ENCODE measurements around the gene COMMD7.
"Not testable (repeated sequence)": the region's sequence is repeated elsewhere in the genome, so short reads cannot be mapped to it uniquely, and the experiment has no call there.

The COMMD7 gene

DNA sequence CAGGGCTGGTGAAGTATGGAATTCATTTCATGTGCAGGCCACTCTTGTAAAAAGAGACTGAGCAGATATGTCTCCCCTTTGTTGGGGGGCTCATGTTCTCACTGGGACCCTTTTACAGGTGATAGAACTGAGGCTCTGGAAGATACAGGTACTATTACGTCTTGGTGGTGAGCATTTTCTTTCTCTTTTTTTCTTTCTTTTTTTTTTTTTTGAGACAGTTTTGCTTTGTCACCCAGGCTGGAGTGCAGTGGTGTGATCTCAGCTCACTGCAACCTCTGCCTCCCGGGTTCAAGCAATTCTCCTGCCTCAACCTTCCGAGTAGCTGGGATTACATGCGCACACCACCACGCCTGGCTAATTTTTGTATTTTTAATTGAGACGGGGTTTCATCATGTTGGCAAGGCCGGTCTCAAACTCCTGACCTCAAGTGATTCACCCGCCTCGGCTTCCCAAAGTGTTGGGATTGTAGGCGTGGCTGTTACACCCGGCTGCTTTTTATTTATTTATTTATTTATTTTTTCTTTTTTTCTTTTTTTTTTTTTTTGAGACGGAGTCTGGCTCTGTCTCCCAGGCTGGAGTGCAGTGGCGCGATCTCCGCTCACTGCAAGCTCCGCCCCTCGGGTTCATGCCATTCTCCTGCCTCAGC, 22.1 kb upstream of the COMMD7 start:
- DNase-seq: not testable (repeated sequence)

DNA sequence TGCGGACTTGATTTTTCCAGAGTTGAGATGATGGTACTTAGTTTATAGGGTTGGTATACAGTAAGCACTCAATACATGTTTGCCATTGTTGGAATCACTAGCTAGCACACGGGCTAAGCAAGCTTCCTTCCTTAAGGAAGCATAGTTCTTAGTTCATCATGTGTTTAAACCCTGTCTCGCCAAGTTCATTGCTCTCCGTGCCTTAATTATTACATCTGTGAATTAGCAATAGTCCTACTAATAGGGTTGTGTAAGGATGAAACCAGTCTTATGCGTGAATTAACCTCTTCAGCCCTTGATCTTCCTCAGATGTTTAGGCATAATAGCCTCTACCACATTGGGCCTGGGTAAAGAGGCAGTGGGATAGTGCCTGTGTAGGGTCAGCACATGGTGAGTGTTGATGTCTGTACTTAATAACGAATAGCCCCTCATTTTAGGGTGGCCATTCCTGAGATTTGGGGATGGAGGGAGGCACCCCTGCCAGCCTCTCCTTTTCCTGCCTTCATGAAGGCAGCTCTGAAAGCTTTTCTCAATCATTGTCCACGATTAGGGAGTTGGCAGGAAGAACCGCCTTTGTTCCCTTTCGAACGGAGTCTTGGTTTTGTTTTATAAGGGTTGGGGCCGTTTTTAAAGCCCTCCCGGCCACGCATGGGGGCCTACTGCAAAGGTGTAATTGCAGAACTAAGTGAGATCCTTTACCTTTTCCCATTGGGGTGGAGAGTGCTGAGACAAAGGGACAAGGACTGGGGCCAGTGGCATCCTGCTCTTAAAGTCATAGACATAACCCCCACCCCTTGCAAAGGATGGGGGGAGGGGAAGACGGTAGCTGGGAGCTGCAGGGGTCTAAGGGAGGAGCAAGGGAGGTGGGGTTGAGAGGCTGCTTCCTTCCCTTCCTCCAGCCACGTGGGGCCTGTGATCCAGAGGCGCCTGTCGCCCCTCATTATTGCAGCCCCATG, 21.0 kb upstream of the COMMD7 start:
- DNase-seq: no peak

DNA sequence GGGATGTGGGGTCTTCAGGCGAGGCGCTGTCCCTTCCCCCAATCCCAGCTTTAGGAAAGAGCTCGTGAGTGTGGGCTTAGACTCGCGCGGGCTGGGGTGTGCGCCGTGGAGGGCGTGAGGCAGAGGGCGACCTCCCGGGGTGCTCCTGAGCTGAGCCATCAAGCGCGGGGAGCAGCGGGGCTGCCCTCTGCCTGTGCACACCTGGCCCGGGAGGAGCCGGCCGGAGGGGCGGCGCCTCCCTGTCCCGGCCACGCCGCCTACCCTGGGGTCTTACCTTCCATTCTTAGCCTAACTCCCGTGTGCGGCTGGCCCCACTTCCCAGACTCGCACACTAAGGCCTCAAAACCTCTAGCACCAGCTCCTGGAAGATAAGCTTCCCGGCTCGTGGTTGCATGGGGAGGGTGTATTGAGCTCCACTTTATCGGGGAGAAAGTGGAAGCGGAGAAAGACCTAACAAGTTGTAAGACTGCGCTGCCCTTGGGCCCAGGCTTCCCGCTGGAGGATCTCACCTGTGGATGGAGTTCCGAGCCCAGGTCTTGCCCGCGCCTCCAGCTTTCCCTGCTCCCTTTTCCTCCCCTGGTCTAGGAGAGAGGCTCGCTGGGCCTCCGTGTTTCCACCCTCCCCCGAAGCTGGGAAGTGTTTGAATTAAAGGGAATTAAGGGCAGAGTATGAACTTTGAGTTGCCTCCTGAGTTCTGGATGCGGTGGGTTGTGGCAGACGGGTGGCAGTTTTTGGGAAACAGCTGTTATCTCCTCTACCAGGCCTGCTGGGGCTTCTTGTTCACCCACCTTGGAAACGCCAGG, 20.1 kb upstream of the COMMD7 start:
- no peak for DNase-seq

DNA sequence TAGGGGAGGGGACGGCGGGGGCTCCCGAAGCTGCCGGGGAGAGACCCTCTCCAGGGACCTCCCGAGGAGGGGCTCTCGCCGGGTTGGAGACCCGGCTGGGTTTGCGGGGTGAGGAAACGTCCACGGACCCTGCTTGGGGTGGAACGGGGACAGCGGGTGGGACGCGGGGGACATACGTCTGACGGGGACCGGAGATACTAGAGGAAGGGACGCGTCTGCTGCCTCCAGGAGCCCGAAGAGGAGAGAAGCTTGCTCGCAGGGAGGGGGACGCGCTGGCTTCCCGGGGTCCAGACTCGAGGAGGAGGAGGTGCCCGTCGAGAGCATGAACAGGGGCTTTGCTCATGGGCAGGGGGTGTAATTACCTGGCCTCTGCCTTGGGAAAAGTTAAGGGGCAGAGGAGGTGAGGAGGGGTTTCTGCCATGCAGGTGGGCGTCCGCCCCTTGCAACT, 19.5 kb upstream of the COMMD7 start:
- DNase-seq: no peak

DNA sequence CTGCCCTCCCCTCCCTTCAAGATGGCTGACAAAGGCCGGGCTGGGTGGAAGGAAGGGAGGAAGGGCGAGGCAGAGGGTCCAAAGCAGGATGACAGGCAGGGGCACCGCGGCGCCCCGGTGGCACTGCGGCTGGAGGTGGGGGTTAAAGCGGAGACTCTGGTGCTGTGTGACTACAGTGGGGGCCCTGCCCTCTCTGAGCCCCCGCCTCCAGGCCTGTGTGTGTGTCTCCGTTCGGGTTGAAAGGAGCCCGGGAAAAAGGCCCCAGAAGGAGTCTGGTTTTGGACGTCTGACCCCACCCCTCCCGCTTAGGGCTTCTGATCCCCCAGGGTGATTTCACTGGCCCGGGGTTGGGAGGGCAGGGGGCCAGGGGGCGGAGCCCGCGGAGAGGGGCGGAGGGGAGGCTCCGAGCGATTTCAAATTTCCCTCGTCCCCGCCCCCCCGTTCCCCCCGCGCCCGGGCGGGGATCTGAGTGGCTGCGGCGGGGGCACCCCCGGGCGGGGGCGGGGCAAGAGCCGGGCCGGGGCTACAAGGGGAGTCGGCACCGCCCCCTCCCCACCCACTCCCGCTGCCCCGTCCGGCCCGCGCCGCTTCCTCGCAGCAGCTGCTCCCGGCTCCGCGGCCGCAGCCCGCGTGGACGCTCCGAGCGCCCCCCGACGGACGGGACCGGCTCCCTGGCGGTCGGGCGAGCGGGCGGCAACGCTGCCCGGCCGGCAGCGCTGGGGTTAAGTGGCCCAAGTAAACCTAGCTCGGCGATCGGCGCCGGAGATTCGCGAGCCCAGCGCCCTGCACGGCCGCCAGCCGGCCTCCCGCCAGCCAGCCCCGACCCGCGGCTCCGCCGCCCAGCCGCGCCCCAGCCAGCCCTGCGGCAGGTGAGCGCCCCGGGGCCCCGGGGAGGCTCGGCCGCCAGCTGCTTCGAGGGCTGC, 18.8 kb upstream of the COMMD7 start, which contains the start of gene DNMT3B:
TSS of gene DNMT3B (plus strand) at position 555 of the 923 bp plus-strand sequence. CDS start 17,939 bp downstream, outside the sequence.
- peak; percentile 68 to 78 for DNase-seq

DNA sequence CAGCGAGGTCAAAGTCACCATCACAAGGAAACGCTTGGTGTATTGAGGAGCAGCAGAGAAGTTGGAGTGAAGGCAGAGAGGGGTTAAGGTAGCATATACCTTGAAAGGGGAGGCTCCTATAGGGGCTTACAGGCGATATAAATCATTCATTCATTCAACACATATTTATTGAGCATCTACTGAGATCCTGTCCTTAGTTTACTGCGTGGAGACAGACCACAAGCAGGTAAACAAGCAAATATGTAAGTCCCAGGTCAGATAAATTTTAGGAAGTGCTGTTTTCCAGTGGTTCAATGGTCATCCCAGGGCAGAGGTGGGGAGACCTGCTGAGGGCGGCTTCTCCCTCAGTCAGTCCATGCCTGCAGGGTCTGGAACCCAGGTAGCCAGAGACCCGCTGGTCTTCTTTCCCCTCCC, 18.2 kb upstream of the COMMD7 start:
- DNase-seq: no peak

DNA sequence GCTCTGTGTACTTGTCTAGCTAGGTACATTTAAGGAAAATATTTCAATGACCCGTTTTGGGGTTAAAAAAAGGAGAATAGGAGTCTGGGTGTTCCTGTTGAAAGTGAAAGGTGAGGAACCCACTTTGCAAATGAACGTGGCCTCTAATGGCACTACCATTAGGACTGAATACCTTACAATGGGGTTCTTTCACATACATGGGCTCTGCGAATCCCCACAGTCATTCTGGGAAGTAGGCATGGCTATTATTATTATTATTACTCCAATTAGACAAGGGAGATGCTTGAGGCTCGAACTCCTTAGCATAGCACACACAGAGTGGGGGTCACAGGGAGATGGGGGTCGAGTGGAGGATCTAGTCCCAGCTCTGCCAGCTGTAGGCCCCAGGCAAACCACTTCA, 12.9 kb upstream of the COMMD7 start:
- no peak for DNase-seq

DNA sequence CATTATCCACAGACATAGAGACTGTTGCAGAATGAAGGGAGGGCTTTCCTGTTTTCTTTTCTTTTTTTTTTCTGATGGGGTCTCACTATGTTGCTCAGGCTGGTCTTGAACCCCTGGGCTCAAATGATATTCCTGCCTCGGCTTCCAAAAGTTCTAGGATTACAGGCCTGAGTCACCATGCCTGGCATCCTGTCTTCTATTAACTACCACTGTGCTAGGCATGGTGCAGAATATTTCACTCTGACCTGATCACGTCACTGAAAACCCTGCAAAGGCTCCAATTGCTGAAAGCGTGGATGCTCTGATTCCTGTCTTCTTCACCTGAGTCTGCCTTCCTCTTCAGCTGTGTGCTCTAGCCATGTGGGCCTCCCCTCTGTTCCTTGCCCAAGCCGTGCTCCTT, 10.5 kb upstream of the COMMD7 start:
- DNase-seq: no peak

DNA sequence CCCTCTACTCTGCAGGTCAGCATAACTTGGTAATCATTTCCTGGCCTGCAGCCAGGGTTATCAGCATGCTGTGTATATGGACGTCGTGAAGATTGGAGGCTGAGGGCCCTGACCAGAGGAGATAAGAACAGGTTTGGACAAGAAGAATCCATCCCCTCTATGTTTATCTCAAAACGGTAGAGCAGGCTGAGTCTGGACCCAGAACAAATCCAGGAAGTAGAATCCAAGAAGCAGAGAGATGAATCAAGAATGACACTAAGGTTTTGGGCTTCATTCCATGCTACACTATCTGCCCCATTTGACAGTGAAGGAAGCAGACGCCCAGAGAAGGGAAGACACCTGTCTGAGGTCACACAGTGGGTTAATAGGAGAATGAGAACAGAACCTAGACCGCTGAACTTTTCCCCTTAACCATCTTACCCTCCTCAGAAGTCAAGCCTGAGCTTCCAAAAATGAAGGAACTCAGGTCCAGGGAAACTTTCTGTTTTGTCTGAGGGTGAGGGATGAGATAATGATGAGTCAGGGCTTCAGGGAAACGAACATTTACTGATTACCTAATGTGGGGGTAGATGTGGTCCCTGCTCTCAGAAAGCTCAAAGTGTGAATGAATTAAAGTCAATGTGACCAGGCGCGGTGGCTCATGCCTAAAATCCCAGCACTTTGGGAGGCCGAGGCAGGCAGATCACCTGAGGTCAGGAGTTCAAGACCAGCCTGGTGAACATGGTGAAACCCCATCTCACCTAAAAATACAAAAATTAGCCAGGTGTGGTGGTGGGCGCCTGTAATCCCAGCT, 9.4 kb upstream of the COMMD7 start:
- no peak for DNase-seq

DNA sequence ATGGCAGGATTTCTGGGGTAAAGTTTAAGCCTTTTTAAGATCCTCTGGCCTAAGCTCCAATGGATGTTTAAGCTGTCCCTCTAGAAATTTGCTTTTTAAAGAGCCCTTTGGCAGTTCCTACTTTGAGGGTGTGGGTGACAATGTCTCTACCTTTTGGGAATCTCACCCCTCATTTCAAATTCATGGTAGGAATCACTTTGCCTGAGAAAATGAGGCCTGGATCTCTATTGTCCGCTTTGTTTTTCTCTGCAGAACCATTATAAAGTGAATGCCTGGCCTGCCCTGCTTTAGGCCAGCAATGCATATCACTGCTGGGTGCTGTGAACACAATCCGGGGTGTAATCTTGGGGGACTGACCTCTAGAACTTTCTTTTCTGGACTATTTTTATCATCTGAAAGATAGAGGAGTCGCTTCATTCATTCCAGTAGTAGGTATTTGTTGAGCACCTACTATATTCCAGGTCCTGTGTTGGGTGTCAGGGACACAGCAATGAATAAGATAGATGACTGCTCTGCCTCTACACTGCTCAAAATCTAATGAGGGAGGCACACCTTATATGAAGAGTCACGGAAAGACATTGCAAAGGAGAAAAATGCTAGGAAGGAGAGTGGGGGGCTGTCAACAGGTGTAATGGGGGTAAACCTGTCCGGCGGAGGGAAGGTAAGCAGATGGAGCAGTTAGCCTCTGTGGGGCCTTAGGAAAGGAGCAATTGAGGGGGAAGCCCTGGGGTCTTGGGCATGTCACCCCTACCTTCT, 8.6 kb upstream of the COMMD7 start:
- no peak for DNase-seq

DNA sequence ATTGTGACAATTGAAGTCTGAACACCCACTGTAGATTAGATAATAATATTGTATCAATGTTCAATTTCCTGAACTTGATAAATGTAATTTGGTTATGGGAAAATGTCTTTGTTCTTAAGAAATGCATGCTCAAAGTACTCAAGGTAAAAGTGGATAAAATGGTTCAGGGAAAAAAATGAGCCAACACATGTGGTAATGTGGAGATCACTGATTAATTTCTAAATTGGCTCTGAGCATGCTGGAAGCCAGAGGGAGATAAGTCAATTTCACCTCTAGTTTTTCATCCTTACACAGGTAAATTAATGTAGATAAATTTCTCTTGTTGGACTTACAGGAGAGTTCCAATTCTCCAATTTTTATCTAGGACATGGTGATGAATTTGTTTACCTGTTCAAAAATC, 8.0 kb upstream of the COMMD7 start:
- DNase-seq: no peak

DNA sequence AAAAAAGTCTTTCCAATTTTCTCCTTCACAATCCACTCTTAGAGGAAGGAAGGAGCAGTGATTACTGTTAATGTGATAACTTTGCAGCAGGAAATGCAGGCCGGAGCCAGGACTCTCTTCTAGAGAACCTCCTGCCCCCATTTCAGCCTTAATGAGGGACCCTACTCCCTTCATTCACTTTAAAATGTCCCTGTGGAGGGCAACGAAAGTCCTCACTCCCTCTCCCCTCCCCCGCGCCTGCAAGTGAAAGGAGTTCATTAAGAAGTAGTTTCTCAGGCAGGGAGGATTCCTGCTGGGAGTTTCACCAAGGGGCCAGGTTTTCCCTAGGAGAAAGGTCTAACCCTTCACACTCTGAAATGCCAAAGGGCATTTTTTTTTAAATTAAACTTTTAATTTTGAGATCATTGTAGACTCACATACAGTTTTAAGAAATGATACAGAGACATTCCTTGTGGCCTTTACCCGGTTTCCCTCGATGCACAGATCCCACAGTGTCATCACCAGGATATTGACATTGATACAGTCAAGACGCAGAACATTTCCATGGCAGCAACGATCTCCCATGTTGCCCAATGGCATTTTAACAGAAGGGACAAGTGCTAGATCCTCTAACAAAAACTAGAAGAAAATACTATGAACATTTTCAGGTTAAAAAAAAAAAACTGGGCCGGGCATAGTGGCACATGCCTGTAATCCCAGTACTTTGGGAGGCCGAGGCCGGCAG, 6.8 kb upstream of the COMMD7 start:
- no peak for DNase-seq

DNA sequence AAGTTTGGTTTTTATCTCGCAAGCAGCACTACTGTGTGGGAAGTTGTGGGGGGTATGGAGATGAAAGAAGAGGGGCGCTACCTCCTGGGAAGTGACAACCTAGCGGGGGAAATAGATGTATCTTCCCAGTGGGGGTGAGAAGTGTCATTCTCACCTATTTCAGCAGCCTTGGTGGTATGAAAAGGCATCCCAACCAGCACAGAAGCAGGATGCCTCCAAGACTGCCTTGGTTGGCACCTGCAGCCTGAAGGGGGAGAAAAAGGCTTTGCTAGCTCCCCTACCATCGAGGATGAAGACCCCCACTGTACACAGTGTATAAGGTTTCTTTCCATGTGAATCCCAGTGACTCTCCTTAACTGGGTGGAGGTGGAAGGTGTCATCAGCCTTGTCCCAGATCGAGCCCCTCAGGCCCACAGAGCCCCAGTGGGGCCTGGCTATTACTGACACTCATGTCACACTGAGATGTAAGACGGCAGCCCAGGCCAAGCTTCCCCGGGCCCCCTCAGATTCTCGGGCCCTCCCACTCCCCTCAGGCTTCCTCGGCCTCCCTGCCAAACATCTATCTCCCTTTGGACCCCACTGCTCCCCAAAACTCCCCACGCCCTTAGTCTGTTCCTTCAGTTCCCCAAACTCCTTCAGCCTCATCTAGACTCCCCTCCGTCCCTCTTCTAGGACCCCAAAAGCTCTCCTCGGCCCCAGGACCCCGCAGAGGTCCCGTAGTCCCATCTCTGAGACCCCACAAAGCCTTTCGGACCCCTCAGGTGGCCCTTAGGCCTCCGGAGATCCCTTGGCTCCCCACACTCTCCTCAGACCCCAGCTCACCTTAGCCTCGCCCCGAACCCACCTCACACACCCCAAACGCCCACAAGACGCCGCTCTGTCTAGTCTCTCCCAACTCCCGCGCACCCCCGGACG, 688 bp downstream of the COMMD7 start:
- DNase-seq: no peak

DNA sequence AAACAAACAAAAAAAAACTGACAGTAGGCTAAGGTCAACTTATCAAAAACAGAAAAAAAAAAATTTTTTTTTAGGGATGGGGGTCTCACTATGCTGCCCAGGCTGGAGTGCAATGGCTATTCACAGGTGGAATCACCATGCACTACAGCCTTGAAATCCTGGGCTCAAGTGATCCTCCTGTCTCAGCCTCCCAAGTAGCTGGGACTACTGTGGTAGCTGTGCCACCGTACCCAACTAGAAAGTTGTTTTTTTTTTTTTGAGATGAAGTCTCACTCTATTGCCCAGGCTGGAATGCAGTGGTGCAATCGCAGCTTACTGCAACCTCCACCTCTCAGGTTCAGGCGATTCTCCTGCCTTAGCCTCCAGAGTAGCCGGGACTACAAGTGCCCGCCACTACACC, 2.1 kb downstream of the COMMD7 start:
- no peak for DNase-seq

DNA sequence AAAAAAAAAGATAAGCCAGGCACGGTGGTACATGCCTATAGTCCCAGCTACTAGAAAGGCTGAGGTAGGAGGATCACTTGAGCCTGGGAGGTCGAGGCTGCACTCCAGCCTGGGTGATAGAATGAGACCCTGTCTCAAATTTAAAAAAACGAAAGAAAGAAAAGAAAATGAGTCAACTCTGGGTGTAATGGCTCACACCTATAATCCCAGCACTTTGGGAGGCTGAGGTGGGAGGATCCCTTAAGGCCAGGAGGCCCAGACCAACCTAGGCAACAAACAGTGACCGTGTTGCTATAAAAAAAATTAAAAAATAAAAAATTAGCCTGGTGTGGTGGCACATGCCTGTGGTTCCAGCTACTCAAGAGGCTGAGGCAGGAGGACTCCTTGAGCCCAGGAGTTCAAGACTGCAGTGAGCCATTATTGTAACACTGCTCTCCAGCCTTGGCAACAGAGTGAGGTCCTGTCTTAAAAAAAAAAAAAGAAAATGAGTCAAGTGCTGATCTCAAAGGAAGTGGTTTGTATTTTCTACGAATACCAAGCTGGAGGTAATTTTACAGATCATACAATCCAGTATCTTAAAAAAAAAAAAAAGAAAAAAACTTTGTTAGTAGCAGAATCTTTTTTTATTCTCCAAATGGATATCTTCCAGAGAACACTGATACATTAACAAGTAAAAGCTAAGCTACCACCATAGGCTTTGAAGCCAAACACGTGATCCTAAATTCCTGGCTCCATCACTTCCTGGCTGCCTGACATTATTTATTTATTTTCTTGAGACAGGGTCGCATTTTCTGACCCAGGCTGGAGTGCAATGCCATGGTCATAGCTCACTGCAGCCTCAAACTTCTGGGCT, 5.7 kb downstream of the COMMD7 start:
- no peak for DNase-seq

DNA sequence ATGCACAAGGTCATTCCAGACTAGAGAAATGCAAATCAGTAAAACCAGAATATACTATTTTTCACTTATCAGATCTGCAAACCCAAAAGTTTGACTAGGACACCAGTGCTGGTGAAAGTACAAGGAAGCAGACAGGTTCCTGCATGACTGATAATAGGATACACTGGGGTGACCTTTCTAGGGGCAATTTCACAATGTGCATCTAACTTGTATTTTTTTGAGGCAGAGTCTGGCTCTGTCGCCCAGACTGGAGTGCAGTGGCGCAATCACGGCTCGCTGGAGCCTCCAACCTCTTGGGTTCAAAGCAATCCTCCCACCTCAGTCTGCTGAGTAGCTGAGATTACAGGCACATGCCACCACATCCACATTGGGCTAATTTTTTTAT, 11.4 kb downstream of the COMMD7 start:
- DNase-seq: no peak

DNA sequence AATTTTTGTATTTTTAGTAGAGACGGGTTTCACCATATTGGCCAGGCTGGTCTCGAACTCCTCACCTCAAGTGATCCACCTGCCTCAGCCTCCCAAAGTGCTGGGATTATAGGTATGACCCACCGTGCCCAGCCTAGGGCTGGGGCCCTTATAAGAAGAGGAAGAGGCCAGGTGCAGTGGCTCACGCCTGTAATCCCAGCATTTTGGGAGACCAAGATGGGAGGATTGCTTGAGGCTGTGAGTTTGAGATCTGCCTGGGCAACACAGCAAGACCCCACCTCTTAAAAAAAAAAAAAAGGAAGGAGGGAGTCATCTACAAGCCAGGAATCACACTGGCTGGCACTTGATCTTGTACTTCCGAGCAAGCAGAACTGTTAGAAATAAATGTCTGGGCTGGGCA, 13.9 kb downstream of the COMMD7 start:
- DNase-seq: not testable (repeated sequence)

DNA sequence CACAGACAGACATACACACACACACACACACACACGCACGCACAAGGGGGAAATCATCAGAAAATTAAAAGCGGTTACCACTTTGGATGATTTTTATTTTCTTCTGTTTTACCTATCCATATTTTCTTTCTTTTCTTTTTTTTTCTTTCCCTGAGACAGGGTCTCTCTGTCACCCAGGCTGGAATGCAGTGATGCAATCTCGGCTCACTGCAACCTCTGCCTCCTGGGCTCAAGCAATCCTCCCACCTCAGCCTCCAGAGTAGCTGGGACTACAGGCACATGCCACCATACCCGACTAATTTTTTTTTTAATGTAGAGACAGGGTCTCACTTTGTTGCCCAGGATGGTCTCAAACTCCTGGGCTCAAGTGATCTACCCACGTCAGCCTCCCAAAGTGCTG, 14.8 kb downstream of the COMMD7 start:
- DNase-seq: not testable (repeated sequence)

All from SW 1271 (cell line).